ENCODE data around the gene DYNAP. TPM values are rescaled to one million over a fixed set of nuclear protein-coding genes. Genes with fewer than 3 reads are reported as not detected.

Gene DYNAP
- total RNA-seq, 1 experiment from 2014 or later, result not detected

GRCh38 chr18:54626779-54627178, 35.7 kb downstream of the DYNAP start:
- in situ Hi-C loops (cut with HindIII; ENCODE audit: low sequenced_read_pairs), result no loop called here
- no peak for DNase-seq (ENCODE audit: low spot score)

- in situ Hi-C loops (cut with HindIII; ENCODE audit: low sequenced_read_pairs), result no loop called here
- DNase-seq (ENCODE audit: low spot score), result no peak
Measured at GRCh38 chr18:54630963-54631362, 39.9 kb downstream of the DYNAP start.

- no peak for DNase-seq (ENCODE audit: low spot score)
- in situ Hi-C loops (cut with HindIII; ENCODE audit: low sequenced_read_pairs), result no loop called here
Measured at GRCh38 chr18:54636217-54636616, 45.2 kb downstream of the DYNAP start.

- in situ Hi-C loops (cut with HindIII; ENCODE audit: low sequenced_read_pairs), result no loop called here
- no peak for DNase-seq (ENCODE audit: low spot score)
Measured at GRCh38 chr18:54641734-54642133, 50.7 kb downstream of the DYNAP start.

- in situ Hi-C loops (cut with HindIII; ENCODE audit: low sequenced_read_pairs), result no loop called here
- DNase-seq (ENCODE audit: low spot score), result no peak
Measured at GRCh38 chr18:54647176-54647575, 56.1 kb downstream of the DYNAP start.

Other genes starting within 250 kb of the DYNAP start
- gene STARD6, start 233.4 kb upstream of the DYNAP start, total RNA-seq (2014; rRNA removed; shearing (Covaris generic)), result not detected in 2 replicates
- 7.9 and 9.9 TPM in 2 replicates for gene C18orf54, start 233.3 kb upstream of the DYNAP start, total RNA-seq (2014; rRNA removed; shearing (Covaris generic))
- gene RAB27B, start 237.2 kb downstream of the DYNAP start, total RNA-seq (2014; rRNA removed; shearing (Covaris generic)), result not detected in 2 replicates

All from G401 (cell line).